SJSA1 (cell line): ENCODE results near the gene IFITM5. TPM values are rescaled to one million over a fixed set of nuclear protein-coding genes. Genes with fewer than 3 reads are reported as not detected.
"Not testable (repeated sequence)": the region's sequence is repeated elsewhere in the genome, so short reads cannot be mapped to it uniquely, and the experiment has no call there.

Source experiments
- DNase-seq, 2 experiments: peaks; one replicate each; pipeline ENCODE4 v3.0.0-alpha.2; 2015 to 2020; ENCODE audit warnings: low spot score in 2 of 2, low read depth in 1 of 2
- H3K27ac ChIP-seq: fragments of 250-450 bp; sonication (Bioruptor Pico); 2 replicates; pipeline ENCODE4 v1.5.1; 2020; ENCODE audit warnings: mild to moderate bottlenecking, moderate library complexity
- H3K27me3 ChIP-seq: fragments of 250-450 bp; sonication (Bioruptor Pico); replicated peaks from 2 replicates; pipeline ENCODE4 v1.5.1; 2020; ENCODE audit warnings: mild to moderate bottlenecking, moderate library complexity
- H3K36me3 ChIP-seq: fragments of 250-450 bp; sonication (Bioruptor Pico); 2 replicates; pipeline ENCODE4 v1.5.1; 2020; ENCODE audit warnings: mild to moderate bottlenecking
- H3K4me1 ChIP-seq: fragments of 250-450 bp; sonication (Bioruptor Pico); replicated peaks from 2 replicates; pipeline ENCODE4 v1.6.1; 2021; ENCODE audit warnings: mild to moderate bottlenecking
- H3K4me3 ChIP-seq: fragments of 250-450 bp; sonication (Bioruptor Pico); 2 replicates; pipeline ENCODE4 v1.5.1; 2020; ENCODE audit warnings: mild to moderate bottlenecking
- H3K9me3 ChIP-seq: fragments of 250-450 bp; sonication (Bioruptor Pico); replicated peaks from 2 replicates; pipeline ENCODE4 v1.5.1; 2020; ENCODE audit warnings: mild to moderate bottlenecking
- total RNA-seq: library from RNA; depleted of rRNA; stranded (reverse); fragments of >200 nt; shearing (Covaris generic); gene quantifications from 2 replicates; pipeline ENCODE4 v1.2.3, GENCODE V29; 2014

The IFITM5 gene
- total RNA-seq, 1 experiment from 2014 or later = not detected

GRCh38 chr11:332651-333480, 33.5 kb upstream of the IFITM5 start:
- Histone ChIP-seq H3K4me1 (no peaks in the 10 kb centered on the region; the same call in 1 of the 2 replicates), H3K36me3 (no peaks in the 10 kb centered on the region), H3K27me3 (no peaks in the 10 kb centered on the region), H3K27ac (no peak overlapping the region), H3K9me3 (no peaks in the 10 kb centered on the region), H3K4me3 (no peak overlapping the region)
- DNase-seq = no peak

- DNase-seq = no peak
- Histone ChIP-seq H3K27me3 (no peaks in the 10 kb centered on the region), H3K4me3 (no peak overlapping the region)
Observed at GRCh38 chr11:331358-332060, 32.2 kb upstream of the IFITM5 start.

GRCh38 chr11:330694-331357, 31.5 kb upstream of the IFITM5 start:
- no peaks in the 10 kb centered on the region for H3K27me3 ChIP-seq
- no peak for DNase-seq
- no peaks in the 10 kb centered on the region for H3K9me3 ChIP-seq
- no peak overlapping the region for H3K27ac ChIP-seq
- no peak overlapping the region for H3K4me3 ChIP-seq
- H3K36me3 ChIP-seq = no peaks in the 10 kb centered on the region
- H3K4me1 ChIP-seq = peaks cover 8% of the 10 kb centered on the region

More at GRCh38 chr11:331358-332060, 32.2 kb upstream of the IFITM5 start:
- Histone ChIP-seq H3K9me3 (no peaks in the 10 kb centered on the region), H3K27ac (no peak overlapping the region), H3K4me1 (peaks cover 8% of the 10 kb centered on the region), H3K36me3 (no peaks in the 10 kb centered on the region)

GRCh38 chr11:330307-330693, 31.0 kb upstream of the IFITM5 start:
- Histone ChIP-seq H3K27me3 (no peaks in the 10 kb centered on the region), H3K36me3 (no peaks in the 10 kb centered on the region), H3K27ac (no peak overlapping the region), H3K9me3 (no peaks in the 10 kb centered on the region), H3K4me1 (peaks cover 8% of the 10 kb centered on the region), H3K4me3 (no peak overlapping the region)
- no peak for DNase-seq

- H3K27me3 ChIP-seq = no peaks in the 10 kb centered on the region
- H3K27ac ChIP-seq = no peak overlapping the region
- DNase-seq = no peak
- H3K9me3 ChIP-seq = no peaks in the 10 kb centered on the region
- H3K4me3 ChIP-seq = no peak overlapping the region
- no peaks in the 10 kb centered on the region for H3K36me3 ChIP-seq
- H3K4me1 ChIP-seq = peaks cover 8% of the 10 kb centered on the region
Observed at GRCh38 chr11:329886-330253, 30.5 kb upstream of the IFITM5 start.

DNA sequence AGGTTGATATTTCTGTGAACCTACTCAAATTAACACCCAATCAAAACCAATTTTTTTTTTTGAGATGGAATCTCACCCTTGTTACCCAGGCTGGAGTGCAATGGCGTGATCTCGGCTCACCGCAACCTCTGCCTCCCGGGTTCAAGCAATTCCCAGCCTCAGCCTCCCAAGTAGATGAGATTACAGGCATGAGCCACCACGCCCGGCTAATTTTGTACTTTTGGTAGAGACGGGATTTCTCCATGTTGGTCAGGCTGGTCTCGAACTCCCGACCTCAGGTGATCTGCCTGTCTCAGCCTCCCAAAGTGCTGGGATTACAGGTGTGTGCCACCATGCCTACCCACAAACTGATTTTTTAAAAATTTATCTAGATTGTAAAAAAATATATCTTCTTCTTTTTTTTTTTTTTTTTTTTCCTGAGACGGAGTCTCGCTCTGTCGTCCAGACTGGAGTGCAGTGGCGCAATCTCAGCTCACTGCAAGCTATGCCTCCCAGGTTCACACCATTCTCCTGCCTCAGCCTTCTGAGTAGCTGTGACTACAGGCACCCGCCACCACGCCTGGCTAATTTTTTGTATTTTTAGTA, 29.3 kb upstream of the IFITM5 start:
- not testable (repeated sequence) for H3K9me3 ChIP-seq, H3K4me1 ChIP-seq, H3K36me3 ChIP-seq, H3K27ac ChIP-seq, H3K4me3 ChIP-seq, DNase-seq, H3K27me3 ChIP-seq

DNA sequence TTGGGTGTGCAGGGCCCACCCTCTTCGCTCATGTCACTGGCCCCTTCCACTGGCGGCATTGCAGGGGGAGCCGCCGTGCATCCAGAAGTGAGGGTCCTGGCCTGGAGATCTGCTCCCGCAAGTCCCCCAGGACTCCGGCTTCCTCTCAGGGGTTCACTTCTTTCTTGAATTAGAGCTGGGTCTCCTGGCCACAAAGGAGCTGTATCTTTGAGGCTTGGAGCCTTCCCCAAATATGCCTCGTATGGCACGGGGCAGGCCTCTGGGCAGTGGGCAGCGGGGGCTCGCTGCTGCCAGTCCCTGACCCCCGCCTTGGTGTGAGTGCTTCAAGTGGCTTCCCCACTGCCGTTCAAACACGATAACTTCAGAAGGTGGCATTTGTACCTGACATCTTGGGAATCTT, 28.7 kb upstream of the IFITM5 start:
- no peaks in the 10 kb centered on the region for H3K9me3 ChIP-seq
- no peak overlapping the region for H3K4me3 ChIP-seq
- H3K27me3 ChIP-seq = no peaks in the 10 kb centered on the region
- DNase-seq = no peak
- H3K4me1 ChIP-seq = peaks cover 8% of the 10 kb centered on the region
- no peaks in the 10 kb centered on the region for H3K36me3 ChIP-seq
- H3K27ac ChIP-seq = no peak overlapping the region

DNA sequence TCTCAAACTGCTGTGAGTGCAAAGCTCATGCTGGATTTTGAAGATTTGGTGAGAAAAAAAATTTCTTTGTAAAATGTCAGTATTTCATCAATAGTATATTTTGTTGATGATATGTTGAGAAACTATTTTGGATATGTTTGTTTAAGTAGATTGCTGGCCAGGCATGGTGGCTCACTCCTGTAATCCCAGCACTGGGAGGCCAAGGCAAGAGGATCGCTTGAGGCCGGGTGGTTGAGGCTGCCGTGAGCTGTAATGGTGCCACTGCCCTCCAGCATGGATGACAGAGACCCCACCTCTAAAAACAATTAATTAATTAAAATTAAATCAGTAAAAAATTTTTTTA, 28.2 kb upstream of the IFITM5 start:
- DNase-seq = no peak
- peaks cover 8% of the 10 kb centered on the region for H3K4me1 ChIP-seq
- H3K9me3 ChIP-seq = no peaks in the 10 kb centered on the region
- H3K27me3 ChIP-seq = no peaks in the 10 kb centered on the region
- H3K4me3 ChIP-seq = no peak overlapping the region
- H3K36me3 ChIP-seq = no peaks in the 10 kb centered on the region
- H3K27ac ChIP-seq = no peak overlapping the region

DNA sequence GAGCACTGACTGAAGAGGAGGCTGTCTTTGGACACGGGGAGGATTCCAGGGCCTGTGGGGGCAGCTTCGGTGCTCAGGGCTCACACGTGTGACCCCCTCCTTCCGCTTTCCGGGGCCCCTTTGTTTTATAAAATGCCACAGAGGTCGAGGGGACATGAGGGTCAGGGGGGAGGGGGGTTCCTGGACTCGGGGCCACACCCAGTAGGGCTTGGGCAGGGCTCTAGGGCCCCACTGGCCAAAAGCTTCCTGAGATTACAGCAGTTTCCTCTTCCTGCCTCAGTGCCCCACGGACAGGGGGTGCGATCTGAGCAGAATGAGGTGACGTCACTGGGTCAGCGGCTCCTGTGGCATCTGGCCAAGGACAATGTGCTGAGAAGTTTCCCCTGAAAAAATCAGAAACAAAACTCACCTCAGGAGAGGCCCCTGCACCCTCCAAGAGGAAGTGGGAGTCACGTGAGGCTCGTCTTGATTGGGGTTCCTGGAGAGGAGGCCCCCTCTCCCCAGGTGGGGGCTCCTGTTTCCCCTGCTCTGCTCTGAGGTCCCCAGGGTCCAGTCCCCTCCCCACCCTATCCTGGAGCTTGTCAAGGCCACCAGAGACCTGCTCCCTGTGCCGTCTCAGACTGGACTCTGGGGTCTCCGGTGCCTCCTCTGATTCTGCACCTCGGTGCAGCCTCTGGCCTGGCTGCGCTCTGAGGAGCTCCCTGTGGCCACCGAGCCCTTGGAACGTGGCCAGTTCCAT, 27.7 kb upstream of the IFITM5 start:
- no peaks in the 10 kb centered on the region for H3K27me3 ChIP-seq
- peaks cover 8% of the 10 kb centered on the region for H3K4me1 ChIP-seq
- no peak overlapping the region for H3K27ac ChIP-seq
- H3K36me3 ChIP-seq = no peaks in the 10 kb centered on the region
- no peak overlapping the region for H3K4me3 ChIP-seq
- H3K9me3 ChIP-seq = no peaks in the 10 kb centered on the region
- DNase-seq = no peak

GRCh38 chr11:326592-326841, 27.2 kb upstream of the IFITM5 start:
- Histone ChIP-seq H3K27me3 (no peaks in the 10 kb centered on the region), H3K27ac (no peak overlapping the region), H3K4me3 (no peak overlapping the region), H3K9me3 (no peaks in the 10 kb centered on the region), H3K4me1 (peaks cover 8% of the 10 kb centered on the region), H3K36me3 (no peaks in the 10 kb centered on the region)
- no peak for DNase-seq

DNA sequence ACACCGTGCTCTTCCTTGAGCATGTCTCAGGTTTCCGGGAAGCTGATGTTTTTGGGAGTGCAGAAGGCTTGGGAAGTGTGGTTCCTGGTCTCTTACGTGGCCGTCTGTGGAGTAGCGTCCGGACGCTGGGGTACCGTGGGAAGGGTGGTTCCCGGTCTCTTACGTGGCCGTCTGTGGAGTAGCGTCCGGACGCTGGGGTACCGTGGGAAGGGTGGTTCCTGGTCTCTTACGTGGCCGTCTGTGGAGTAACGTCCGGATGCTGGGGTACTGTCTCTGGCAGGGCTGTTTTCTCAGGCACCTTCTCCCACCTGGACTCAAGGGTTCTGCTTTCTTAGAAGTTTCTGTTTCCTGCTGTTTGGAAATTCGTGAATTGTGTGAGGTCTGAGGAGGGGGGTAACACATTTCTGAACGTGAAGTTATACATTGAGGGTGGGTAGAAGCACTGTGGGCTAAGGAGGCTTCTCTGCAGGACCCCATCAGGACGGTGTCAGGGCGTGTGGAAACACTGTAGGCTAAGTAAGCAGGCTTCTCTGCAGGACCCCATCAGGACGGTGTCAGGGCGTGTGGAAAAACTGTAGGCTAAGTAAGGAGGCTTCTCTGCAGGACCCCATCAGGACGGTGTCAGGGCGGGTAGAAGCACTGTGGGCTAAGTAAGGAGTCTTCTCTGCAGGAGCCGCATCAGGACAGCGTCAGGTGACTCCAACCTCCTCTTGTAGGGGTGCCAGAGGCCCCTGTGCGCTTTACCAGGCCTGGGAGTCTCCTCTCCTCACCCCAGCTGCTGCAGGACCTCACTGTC, 26.7 kb upstream of the IFITM5 start:
- H3K9me3 ChIP-seq = no peaks in the 10 kb centered on the region
- no peaks in the 10 kb centered on the region for H3K36me3 ChIP-seq
- H3K4me1 ChIP-seq = peaks cover 9% of the 10 kb centered on the region
- H3K4me3 ChIP-seq = no peak overlapping the region
- no peak overlapping the region for H3K27ac ChIP-seq
- DNase-seq = no peak
- H3K27me3 ChIP-seq = no peaks in the 10 kb centered on the region

- H3K27ac ChIP-seq, H3K36me3 ChIP-seq, H3K9me3 ChIP-seq, H3K4me3 ChIP-seq, H3K27me3 ChIP-seq, DNase-seq: not testable (repeated sequence)
- H3K4me1 ChIP-seq = peaks cover 12% of the 10 kb centered on the region
Observed at GRCh38 chr11:324593-325517, 25.5 kb upstream of the IFITM5 start.
